Head of caudate nucleus (tissue), 42 donors: ENCODE measurements around the gene RAB5A.
"Not testable (repeated sequence)": the region's sequence is repeated elsewhere in the genome, so short reads cannot be mapped to it uniquely, and the experiment has no call there.

Experiments
- DNase-seq, 42 donors: peaks; one replicate each; pipeline versions ENCODE4 v3.0.0 to v3.0.0-alpha.2; 2020 to 2021; ENCODE audit warnings: mixed read lengths in 7 of 42
- intact Hi-C: fragments of 100-400 bp; cut with DNase I; formaldehyde crosslinking; loops from one replicate; pipeline ENCODE4 v1.15.0; 2022

RAB5A gene

DNA sequence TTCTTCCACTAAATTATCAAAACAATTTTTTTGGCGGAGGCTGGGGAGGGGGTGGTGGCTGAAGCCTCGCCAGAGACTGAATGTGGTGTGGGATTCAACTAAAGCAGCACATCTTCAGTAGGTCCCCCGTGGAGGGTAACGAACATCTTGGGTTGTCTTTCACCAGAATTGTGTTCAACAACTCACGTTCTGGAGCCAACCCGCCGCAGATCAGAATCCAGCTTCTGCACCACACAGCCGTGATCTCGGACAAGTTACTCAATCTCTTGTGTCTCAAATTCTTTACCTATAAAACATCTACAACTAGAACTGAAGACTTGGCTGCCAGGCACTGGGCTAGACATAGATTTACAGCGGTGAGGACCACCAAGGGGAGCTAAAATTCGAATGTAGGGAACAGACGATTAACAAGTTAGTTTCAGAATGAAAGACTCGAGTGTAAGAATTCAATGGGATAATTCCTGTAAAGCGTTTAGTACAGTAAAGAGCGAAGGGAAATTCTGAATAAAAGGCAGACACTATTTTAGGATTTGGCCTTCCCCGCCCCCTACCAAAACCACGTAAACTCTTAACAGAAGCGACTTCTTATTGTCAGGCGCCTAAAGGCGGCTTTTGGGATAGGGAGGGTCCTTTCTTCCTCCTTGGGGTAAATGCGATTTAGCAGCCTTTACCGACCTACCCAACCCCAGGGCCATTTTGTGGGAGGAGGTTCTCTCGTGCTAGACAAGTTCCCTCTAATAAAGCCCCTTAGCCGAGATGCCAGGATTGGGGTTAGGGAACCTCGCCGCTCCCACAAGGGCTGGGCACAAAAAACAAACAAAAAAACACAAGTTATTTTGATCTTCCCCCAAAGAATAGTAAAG is 697 bp upstream of the RAB5A start:
- intact Hi-C loops = loop anchor here (5.0 kb wide), 1 partner anchor 96 kb away; the partner anchor contains the start of gene KAT2B
- DNase-seq = peak in 29 of 42 donors; percentile 3 to 55 (median 21)

DNA sequence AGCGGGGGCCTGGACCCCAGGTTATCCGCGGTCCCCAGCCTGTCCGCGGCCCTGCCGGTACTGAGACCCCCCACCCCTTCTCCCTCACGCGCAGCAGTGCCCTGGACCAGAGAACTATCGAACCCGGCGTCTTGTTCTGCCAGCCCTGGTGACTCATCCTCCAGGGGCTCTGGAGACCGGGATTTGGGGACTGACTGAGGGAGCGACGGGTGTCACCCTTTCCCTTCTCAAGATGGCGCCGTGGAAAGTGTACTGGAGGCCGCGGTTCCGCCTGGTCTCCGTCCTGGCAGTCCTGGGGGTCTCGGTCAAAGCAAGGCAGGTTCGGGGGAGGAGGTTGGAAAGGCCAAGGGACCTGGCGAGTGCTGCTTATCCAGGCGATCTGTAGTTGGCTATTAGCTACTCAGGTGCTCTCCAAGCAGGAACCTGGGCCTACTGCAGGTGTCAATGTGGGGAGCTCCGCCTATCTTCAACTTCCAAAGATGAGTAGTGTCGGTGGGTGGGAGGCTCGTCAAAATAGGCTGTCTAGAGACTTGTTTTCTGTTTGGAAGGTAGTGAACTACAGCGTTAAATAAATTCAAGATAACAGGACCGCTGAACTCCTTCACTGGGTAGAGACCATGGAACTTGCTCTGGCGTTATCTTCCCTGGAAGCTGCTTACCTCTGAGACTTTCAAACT is 790 bp downstream of the RAB5A start:
- intact Hi-C loops = loop anchor here (5.0 kb wide), 1 partner anchor 95 kb away; the partner anchor contains the start of gene KAT2B
- DNase-seq = peak; percentile 14 to 88 (median 56)

DNA sequence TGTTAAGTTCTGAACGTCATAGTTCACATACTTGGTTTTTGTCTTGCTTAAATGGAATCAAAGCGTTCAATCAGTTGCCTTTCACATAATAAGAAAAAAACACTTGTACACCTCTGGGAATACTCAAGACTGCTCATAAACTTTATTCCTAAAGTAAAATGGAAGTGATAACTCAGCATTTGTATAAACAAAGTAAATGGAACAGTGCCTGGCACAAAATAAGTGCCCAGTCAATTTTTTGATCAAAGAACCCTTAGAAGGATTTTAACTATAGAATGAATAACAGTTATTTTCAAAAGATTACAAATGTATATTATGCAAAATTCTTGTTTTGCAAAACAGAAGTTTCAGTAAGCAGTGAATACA is 1.3 kb downstream of the RAB5A start:
- DNase-seq = no peak
- intact Hi-C loops = loop anchor here (5.0 kb wide), 1 partner anchor 94 kb away; the partner anchor contains the start of gene KAT2B

DNA sequence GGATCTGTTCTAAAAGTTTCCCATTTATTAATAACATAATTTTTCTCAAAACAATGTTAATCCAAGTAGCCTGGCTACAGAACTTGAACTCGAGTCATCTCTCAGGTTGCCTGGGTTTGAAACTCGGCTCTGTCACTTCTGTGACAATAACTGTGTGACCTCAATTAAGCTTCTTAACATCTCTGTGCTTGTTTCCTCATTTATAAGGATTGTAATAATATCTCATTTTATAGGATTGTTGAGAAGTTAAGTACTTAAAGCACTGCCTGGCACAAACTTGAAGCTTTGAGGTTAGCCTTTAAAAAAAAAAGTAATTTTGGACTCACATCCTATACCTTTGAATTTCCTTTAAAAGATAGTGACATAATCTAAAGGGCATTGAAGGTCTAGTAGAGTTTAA is 3.4 kb downstream of the RAB5A start:
- intact Hi-C loops = loop anchor here (5.0 kb wide), 1 partner anchor 237 kb away; the partner anchor contains the start of gene SGO1
- DNase-seq = no peak

DNA sequence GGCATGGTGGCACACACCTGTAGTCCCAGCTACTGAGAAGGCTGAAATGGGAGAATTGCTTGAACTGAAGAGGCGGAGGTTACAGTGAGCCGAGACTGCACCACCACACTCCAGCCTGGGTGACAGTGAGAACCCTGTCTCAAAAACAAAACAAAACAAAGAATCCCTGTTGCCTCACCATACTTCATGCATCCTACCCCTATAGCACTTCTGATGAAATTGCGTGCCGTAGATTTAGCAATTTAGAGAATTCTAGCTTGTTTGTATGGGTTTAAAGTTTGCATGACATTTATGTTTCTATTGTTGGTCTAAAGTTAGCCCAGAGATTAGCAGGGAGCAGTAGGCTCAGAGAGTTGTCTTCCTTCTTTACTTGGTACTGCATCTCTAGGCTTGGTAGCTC is 7.8 kb downstream of the RAB5A start:
- intact Hi-C loops = loop anchor here (5.0 kb wide), 1 partner anchor 233 kb away; the partner anchor contains the start of gene SGO1
- DNase-seq = no peak

DNA sequence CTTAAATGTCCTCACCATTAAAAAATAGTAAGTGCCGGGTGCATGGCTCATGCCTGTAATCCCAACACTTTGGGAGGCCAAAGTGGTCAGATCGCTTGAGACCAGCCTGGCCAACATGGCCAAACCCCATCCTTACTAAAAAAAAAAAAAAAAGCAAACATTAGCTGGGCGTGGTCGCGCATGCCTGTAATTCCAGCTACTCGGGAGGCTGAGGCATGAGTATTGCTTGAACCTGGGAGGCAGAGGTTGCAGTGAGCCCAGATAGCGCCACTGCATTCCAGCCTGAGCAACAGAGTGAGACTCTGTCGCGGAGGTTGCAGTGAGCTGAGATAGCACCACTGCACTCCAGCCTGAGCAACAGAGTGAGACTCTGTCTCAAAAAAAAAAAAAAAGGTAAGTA is 10.5 kb downstream of the RAB5A start:
- intact Hi-C loops = not testable (repeated sequence)

DNA sequence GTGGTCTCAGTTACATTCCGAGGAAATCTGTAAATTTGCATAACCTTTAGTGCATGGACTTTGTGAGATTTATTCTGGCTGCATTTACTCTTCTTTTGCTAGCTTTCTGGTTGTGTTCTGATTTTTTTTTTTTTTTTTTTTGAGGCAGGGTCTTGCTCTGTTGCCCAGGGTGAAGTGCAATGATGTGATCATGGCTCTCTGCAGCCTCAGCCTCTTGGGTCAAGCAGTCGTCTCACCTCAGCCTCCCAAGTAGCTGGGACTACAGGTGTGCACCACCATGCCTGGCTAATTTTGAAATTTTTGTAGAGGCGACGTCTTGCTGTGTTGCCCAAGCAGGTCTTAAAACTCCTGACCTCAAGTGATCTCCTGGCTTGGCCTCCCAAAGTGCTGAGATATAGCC is 12.6 kb downstream of the RAB5A start:
- no peak for DNase-seq
- intact Hi-C loops = no loop called here

More for the DNA sequence above, 10.5 kb downstream of the RAB5A start:
- not testable (repeated sequence) for DNase-seq

DNA sequence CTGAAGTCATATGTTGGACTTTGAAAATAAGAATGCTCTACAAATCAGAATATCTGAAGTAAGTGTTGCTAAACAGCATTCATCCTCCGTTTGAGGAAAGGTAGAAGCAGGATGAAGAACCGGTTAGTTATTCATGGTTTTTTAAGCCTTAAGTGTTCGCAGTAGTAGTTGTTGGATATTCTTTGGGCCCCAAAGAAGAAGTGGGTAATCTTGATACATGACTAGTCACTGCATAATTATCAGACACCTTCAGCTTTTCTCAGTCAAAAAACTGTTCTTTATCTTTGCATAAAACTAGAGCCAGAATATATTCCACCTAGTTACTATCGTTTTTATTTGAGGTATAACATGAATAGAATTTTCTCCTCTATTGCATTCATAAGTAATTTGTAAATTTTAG is 13.8 kb downstream of the RAB5A start:
- DNase-seq = no peak
- intact Hi-C loops = no loop called here

DNA sequence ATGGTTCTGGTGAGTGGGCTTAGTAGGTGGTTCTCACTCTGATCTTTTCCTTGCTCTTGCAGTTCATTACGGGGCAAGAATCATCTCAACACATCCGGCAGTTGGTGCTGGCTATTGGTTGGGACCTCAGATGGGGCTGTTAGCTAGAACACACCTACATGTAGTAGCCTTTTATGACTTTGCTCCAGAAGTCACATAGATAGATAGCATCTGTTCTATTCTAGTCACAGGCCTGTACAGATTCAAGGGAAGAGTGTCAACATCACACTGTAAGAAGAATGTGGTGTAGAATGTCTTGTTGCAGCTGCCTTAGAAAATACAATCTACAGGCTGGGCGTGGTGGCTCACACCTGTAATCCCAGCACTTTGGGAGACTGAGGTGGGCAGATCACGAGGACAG is 15.1 kb downstream of the RAB5A start:
- intact Hi-C loops = no loop called here
- no peak for DNase-seq

DNA sequence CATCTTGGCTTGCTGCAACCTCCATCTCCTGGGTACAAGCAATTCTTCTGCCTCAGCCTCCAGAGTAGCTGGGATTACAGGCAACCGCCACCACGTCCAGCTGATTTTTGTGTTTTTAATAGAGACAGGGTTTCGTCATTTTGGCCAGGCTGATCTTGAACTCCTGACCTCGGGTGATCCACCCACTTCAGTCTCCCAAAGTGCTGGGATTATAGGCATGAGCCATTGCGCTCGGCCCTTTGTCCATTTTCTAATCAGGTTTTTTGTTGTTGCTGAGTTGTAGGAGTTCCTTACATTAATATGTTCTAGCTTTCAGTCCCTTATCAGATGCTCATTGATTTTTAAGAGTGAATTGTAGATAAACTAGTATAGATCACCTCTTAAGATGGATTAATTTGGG is 20.3 kb downstream of the RAB5A start:
- DNase-seq = no peak
- intact Hi-C loops = no loop called here

DNA sequence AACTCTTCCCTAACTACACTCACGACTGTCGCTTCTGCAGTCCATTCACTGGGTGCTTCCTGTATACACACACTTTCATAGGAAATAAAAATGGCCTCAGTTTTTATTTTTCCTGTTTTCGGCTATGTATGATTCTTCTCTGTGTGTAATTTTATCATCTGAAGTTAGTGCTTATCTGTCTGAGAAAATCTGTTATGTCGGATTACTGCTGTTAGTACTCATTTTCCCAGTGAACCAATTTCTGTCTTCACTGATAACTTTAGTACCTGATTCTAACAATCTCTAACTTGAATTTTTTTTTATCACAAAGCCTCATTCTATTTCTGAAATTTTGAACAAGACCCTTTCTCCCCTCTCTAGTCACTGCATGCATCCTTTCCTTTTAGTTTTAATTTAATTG is 20.9 kb downstream of the RAB5A start:
- intact Hi-C loops = no loop called here

DNA sequence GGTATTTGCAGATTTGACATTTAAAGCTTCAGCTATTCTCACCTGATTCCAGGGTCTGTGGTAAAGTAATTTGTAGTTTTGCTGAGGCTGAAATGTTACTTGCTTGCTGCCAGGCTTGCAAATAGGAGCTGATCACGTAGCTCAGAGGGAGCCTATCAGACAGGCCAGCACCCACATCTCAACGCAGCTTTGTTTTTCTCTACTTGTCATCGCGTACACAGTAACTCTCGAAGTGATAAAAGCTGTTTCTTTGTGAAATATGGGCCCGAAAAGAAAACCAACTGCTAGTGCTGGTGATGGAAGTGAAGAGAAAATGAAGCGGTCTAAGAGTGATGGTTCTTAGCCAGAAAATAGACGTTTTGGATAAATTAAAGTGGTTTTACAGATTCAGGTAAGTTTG is 23.4 kb downstream of the RAB5A start:
- DNase-seq = no peak
- intact Hi-C loops = no loop called here

More for the DNA sequence above, 20.9 kb downstream of the RAB5A start:
- DNase-seq = no peak

DNA sequence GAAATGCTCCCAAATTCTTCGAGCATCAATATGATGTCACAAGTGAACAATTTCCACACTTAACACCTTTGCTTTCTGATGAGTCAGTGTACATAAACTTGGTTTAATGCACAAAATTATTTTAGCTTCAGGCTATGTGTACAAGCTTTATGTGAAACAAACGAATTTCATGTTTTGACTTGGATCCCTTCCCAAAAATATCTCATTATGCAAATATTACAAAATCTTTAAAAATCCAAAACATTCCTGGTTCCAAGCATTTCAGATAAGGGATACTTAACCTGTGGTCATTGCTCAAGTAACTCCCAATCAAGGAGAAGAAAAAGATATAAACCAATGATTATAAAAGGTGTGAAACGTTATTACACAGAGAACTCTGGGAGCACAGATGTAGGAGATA is 25.2 kb downstream of the RAB5A start:
- DNase-seq = no peak
- intact Hi-C loops = no loop called here

DNA sequence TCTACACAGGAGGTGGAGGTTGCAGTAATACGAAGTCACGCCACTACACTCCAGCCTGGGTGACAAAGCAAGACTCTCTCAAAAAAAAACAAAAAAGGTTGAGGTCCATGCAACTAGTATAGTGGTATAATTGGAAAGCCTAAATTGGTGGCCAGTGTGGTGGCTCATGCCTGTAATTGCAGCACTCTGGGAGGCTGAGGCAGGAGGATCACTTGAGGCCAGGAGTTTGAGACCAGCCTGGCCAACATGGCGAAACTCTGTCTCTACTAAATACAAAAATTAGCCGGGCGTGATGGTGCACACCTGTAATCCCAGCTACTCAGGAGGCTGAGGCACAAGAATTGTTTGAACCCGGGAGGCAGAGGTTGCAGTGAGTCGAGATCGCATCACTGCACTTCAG is 42.0 kb downstream of the RAB5A start:
- intact Hi-C loops, DNase-seq: not testable (repeated sequence)

DNA sequence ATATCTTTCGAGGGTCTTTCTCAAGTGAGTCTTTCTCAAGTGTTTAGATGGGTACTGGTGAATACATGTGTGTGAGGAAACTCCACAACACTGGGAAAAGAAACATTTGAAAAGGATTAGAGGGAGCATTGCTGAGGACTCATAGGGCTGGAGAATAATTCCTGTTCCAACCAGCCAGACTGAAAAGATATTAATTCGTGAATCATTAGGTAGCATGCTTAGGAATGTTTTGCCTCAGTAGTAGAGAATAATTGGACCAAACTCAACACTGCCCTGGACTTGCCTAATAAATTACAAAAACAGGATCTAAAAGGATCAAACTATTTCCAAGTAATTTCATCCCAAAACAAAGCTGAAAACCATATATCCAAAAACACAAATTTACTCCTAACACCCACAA is 47.9 kb downstream of the RAB5A start:
- no peak for DNase-seq
- intact Hi-C loops = no loop called here

DNA sequence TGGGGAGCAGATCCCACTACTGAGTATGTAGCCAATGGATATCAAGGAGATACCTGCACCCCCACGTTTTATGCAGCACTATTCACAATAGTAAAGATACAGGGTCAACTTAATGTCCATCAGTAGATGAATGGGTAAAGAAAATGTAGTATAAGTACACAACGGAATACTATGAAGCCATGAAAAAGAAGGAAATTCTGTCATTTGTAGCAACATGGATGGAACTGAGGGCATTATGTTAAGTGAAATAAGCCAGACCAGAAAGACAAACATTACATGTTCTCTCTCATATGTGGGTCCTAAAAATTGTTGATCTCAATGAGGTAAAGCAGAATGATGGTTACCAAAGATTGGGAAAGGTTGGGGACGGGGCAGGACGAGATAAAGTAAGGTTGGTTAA is 50.6 kb downstream of the RAB5A start:
- intact Hi-C loops = no loop called here
- no peak for DNase-seq

DNA sequence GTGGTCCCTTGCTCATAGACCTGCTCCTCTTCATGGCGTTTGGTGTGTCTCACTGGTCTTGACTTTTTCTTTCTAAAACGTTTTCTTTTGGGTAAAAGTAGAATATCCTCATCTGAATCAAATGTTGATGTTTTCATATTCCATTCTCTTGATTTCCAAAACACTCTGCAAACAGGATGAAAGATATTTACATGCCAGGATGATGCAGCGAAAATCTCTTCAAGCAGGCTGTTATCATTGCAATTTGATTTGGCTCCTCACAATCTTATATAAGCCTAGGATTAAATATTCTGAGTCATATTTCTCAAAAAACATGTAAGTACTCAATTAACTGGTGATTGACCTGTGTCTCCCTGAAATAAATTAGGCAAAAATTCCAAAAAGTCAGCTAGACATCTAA is 55.0 kb downstream of the RAB5A start:
- no peak for DNase-seq
- intact Hi-C loops = no loop called here

DNA sequence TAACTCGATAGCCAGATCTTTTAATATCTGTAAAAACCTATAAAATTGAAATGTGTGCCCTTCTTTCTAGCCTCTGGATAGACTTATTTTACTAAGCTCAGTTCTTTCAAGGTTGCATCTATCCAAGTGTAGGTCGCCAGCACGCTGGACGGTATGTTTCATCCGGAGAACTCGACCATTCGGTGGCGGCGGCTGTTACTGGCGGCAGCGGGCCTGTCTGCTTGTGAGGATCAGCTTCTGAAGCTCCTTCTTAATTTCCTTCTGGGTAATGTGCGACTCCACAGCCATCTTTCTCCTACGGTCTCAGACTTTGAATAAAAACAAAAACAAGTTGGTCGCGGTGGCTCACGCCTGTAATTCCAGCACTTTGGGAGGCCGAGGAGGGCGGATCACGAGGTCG is 61.1 kb downstream of the RAB5A start:
- intact Hi-C loops = no loop called here
- DNase-seq = no peak

DNA sequence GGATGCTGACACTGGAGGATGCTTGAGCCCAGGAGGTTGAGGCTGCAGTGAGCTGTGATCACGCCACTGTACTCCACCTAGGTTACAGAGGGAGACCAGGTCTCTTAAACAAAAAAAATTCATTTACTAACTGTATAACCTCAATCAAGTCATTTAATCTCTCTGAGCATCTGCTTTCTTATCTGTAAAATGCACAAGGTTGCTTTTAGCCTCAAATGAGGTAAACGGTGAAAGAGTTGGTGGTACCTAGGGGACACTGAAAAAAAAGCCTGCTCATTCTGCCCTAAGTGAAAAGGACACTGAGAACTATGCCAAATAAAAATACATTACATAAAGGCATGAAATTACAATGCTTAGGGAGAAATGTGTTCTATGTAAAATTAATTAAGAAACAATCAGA is 61.7 kb downstream of the RAB5A start:
- no peak for DNase-seq
- intact Hi-C loops = no loop called here

DNA sequence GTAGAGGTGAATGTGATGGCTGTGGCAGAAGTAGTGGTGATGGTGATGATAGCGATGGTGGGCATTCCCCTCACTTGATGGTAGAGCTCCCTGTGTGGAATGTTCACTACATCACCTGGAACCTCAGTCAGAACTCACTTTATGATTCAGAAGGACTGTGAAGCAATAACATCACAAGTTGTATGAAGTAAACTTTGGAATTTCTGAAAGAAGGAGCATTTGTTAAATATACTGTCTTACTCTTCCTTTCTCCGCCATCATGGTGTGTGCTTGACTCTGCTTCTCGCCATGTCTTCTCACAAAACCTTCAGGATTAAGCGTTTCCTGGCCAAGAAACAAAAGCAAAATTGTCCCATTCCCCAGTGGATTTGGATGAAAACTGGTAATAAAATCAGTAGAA is 65.3 kb downstream of the RAB5A start, which contains the start of gene PP2D1:
Gene PP2D1 (minus strand): TSS at position 101 of the 400 bp plus-strand sequence. CDS start 192 bp downstream, outside the sequence.
- DNase-seq = no peak
- intact Hi-C loops = no loop called here
